HG03045 (cell line): ENCODE data around the gene RANBP1.

Source experiments
- ATAC-seq: cut with Tn5 transposase; IDR thresholded peaks from one replicate; pipeline ENCODE4 v1.9.1; 2021; ENCODE audit warnings: mild to moderate bottlenecking, moderate library complexity; ENCODE audit not compliant: unreplicated experiment

The RANBP1 gene

DNA sequence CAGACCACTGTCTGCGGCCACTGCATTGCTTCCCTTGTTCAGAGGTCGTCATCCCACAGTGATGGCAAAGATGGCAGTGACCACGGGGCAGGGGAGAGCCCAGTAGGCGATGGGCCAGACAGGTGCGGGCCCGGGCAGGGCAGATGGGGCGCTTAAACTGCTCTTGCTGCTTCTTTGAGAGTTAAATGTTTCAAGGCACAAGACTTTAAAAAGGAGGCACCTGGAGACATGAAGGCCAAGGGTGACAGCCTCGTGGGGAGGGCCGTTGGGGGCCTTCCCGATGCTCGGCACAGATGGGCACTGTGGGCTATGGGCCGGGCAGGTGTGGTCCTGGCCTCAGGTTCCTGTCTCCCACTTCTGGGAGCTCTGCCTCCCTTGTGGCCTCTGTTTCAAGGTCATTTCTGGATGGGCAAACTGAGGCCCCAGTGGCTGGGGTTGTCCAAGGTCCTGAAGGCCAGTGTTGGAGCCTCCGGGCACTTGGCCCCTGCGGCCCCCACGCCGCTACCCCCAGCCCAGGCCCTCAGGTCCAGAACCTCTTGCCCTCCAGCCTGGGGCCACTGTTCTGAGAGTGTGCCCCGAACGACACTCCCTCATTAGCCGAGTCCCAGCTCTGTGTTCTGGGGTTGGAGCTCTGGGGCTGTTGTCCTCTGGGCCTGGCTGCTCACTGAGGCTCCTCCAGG is 51.9 kb downstream of the RANBP1 start:
- ATAC-seq, result no peak

DNA sequence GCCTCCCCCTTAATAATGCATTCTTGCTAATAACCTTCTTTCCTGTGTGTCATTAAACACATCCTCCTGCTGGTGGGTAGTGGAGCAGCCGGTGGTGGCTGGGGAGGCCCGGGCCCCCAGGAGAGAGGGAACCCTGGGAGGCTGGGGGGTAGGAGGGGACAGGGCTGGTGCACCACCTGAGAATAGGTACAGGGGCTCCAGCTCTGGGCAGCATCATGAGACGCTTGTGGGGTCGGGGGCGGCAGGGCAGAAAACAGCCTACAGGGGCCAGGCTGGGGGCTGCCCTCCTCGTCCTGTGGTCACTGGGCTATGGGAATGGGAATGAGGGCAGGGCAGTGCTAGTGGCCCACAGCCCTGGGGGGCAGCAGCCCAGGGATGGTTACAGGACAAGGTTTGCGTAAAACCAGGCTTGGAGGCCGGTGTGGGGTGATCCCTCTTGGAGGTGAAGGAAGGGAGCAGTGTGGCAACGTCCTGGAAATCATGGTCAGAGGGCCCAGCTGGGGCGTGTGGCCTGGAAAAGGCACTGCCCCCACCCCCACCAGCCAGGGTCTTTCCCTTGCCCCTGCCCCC is 53.4 kb downstream of the RANBP1 start:
- ATAC-seq, result no peak

DNA sequence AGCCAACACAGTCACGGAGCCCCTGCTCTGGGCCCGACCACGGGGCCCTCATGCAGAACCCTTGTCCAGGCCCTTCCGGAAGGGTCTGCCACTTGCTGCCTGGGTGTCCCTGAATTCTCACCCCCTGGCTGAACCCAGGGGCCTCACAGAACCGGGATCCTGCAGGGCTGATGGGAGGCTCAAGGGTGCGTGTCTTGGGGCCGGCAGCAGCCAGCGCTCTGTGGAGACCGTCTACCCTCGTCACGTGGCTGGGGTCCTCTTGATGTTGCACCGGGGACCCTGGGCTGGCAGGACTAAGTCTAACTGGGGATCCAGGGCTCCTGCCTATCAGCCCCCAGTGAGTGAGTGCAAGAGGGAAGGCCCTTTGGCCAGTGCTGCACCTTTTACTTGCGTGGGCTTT is 54.3 kb downstream of the RANBP1 start:
- no peak for ATAC-seq

DNA sequence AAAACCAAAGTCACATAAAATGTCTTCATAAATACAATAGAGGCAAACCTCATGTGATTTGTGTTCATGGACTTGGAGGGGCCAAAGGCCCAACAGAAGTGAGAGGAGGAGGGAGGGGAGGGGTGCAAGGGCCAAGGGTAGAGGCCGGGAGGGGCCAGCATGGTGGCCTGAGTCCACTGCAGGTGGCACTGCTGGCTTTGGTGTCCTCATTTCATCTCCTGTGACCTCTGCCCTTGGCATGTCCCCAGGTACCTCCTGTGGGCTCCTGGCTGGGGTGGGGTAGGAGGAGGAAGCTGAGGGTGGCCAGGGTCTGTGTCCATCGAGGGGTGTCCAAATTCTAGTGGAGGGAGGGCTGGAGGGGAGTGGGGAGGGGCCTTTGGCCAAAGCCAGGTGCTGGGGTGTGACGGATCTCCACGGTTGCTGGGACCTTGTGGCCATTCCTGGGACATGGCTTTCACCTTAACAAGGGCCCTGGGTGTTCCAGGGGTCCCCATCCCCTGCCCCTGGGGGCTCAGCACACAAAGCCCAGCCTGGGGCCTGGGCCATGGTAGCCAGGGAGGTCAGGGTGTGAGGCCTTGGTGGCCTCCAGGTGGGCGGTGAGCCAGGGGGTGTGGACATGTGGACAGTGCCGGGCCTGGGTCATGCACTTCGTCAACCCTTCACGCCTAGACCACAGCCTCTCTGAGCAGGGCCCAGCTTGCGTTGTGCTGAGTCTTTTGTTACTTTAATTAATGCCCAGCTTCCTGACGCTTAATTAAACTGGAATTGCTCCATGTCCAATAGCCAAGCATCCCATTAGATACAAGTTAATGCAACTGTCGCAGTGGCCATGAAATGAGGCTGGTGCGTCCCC is 55.6 kb downstream of the RANBP1 start:
- no peak for ATAC-seq

DNA sequence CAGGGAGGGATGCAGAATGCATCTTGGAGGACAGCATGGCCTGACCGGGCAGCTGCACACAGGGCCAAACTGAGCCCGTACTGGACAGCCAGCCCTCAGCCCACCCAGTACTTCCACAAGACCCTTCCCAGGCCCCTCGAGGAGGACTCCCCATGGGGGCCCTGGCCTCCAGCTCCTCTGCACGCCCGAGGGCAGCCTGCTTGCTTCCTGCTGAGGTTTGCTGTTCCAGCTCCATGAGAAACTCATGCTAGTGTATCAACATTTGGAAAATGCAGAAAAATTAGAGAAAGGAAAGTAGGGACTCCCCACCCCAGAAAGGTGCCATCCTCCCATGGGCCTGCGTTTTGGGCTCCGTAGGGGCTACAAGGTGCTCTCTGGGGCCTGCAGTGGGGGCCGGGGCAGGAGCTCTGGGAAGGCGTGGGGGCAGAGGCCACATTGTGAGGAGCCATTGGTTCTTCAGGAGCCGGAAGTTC is 56.3 kb downstream of the RANBP1 start:
- ATAC-seq, result no peak

DNA sequence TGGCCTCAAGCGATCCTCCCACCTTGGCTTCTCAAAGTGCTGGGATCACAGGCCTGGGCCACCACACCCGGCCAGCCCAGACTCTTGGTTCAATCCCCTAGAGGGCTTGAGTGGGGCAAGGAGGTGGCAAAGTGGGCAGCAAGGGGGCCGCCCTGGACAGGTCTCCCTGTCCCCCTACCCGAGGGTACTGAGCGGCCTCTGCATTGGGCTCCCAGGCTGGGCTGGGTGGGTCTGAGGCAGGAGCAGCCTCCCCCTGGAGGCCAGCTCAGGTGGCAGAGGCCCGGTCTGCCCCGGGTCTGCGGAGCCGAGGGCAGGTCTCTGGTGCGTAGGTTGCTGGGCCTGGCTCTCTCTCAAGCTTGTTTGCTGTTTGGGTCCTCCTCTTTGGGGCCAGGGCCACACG is 57.3 kb downstream of the RANBP1 start:
- no peak for ATAC-seq

DNA sequence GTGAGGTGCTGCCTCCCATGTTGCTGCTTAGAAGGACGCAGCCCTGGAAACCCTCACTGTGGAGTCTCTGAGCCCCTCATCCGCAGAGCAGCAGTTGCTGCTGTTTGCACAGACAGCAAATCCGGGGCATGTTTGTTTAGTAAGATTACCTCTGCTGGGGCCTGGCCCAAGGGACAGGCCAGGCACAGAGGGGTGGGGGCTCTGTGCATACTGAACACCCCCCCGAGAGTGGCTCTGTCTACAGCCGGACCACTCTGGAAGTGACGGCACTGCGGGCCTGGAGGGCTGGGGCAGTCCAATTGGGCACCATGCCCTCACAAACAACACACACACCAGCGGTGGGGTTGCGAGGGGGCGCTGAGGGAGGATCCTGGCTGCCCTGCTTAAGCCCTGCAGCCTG is 57.9 kb downstream of the RANBP1 start:
- ATAC-seq, result no peak

DNA sequence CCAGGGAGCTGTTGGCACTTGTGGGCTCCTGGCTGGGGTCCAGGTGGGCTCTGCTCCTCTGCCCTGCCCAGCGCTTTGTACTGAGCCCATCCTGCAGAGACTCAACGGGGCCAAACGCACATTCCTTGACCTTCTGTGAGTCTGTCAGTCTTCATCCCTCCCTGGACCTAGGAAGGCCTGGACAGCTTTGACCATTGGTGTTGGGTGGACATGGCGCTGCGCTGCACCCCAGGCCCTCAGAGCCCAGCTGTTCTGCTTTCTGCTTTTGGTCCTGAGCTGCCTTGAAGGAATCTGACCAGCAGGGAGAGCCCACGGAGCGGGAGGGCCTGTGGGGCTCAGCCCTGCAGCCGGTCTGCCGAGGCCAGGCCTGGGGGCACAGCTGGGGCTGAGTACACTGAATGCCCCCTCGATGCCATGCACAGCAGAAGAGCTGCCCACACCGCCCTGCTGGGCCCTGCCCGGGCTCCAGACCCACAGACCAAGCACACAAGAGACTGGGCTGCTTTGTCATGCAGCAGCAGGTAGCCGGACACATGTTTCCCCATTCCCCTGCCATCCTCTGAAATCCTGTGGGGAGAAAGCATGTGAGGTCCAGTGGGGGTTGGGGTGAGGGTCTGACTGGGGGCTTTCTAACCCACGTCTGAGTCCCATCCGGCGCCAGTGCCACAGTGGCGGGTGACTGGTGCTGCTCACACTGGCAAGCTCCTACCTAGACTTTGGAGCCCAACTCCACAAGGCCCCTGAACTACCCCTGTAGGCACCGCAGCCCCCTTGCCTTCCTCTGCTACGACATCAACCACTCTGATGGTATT is 59.1 kb downstream of the RANBP1 start:
- ATAC-seq, result no peak

DNA sequence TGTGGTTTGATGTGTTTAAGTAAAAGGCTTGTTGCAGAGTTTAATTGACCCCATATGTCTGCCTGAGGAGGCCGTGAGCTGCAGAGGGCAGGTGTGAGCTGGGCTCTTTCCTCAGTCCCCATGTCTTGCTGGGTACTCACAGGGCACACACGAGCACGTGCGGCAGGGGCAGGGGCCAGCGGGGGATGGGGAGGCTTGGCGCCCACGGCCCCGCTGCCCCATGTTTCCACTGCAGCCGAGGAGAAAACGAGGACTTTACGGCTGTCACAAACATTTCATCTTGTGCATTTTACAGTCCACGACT is 59.6 kb downstream of the RANBP1 start:
- no peak for ATAC-seq

DNA sequence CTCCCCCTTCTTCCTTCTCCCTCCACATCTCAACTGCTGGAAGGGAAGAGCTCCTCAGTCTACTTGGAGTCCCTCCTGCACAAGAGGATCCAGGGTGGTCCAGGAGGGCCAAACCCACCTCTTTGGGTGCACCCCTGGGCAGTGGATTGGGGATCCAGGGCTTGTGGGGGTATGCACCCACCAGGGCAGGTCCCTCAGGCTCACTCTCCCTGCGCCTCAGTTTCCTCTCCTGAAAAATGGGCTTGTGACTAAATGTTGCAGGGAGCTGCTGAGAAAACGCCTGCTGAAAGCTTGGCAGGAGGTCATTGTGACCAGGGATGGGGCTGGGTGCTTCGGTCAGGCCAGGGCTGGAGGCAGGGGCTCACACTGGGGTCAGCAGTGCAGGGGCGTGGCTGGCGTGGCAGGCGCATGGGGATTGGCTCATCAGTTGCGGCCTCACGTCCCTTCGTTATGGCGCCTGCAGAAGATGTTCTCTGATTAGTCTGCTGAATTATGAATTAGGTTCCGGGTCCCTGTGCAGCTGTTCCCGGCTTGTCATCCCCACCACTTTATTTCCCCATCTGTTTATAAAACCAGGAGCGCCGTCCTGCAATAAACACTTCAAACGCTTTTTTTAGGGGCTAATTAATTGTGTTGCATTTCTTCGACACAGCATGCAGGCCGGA is 60.6 kb downstream of the RANBP1 start:
- ATAC-seq, result no peak
